HG02938 (cell line): ENCODE results near the gene TRIM9.

Source experiments
- ATAC-seq: cut with Tn5 transposase; IDR thresholded peaks from one replicate; pipeline ENCODE4 v1.9.1; 2021; ENCODE audit warnings: mild to moderate bottlenecking, moderate library complexity; ENCODE audit not compliant: unreplicated experiment

Gene TRIM9

GRCh38 chr14:51094901-51095853 lies at the start of gene TRIM9:
Gene TRIM9 (minus strand): TSS chr14:51095105. CDS start chr14:51094939, 166 bp downstream.
- peak; percentile 99 for ATAC-seq

DNA sequence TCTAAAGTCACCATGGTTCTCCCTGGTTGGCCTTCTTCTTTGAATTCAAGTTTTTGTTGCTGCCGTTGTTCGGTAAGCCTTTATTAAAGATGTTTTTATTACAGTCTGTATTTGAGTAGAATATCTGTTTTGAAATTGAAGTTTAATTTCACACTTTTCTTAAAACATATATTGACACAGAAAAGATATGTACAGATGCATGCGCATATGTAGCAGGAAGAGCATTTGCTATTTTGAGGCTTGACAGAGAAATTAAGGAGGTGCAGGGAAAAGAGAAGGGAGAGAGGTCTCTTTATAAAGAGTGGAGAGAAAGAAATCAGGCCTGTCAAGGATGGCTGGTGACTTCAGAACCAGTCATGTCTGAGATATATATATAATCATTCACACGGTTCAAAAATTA lies 46.0 kb upstream of the TRIM9 start:
- no peak for ATAC-seq

DNA sequence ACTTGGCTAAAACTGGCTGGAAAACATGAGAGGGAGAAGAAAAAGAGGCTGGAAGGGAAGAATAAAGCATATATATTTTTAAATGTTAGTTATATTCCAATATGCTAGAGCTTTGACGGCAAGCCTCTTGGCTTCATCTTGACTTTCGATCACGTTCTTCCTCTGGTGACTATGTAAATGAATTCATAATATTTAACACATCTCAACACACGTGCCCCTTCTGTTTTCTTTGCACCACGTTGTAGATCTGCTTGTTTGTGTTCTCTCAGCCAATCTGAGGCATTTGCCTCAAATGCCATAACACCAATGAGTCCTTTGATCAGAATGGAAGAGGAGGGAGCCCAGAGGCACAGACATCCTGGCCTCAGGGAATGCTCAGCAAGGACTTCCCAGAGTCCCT lies 45.4 kb upstream of the TRIM9 start:
- ATAC-seq = no peak

DNA sequence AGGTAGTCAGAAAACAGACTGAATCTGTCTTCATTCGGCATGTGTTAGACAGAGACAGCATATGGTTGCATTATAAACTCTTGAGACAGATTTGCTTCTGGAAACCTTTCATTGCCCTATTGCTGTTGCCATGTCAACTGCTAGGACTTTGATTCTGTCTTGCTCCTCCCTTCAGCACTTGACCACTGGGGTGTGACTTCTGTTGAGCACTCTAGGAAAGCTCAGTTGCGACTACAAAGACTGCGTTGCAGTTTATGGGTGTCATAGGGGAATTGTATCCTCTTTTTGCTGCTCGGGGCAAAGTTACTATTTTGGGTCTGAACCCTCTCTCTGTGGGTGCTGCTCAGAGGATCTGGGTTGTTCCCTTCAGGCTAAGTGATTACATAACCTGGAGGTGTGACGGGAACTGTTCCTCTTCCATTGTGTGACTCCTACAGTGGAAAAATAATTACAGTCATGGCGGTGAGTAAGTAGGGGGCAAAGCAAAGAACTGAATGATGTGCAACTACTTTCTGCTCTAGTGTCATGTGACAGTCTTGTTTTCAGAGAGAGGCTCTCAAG lies 44.3 kb upstream of the TRIM9 start:
- no peak for ATAC-seq

GRCh38 chr14:51138404-51139103 lies 43.6 kb upstream of the TRIM9 start:
- no peak for ATAC-seq

DNA sequence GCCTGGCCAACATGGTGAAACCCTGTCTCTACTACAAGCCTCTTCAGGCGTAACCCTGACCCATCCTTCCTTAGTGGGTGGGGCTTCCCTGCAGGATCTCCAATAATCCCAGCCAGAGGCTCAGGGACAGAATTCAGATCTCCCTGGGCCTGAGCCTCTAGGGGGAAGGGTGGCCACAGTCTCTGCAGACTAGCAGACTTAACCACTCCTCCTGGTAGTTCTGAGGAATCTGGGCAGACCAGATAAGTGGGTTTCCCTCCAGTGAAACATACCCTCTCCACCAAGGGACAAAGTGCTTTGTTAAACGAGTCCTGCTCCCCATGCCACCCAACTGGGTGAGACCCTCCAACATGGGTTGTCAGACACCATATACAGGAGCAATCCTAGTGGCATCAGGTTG lies 36.6 kb upstream of the TRIM9 start:
- no peak for ATAC-seq

- no peak for ATAC-seq
These were observed 34.2 kb upstream of the TRIM9 start for GRCh38 chr14:51129130-51129529.

- ATAC-seq = no peak
These were observed 29.1 kb upstream of the TRIM9 start for GRCh38 chr14:51124029-51124428.

- no peak for ATAC-seq
These were observed 26.2 kb upstream of the TRIM9 start for GRCh38 chr14:51121096-51121495.

GRCh38 chr14:51119411-51120051 lies 24.6 kb upstream of the TRIM9 start:
- no peak for ATAC-seq

GRCh38 chr14:51118993-51119392 lies 24.1 kb upstream of the TRIM9 start:
- ATAC-seq = no peak

DNA sequence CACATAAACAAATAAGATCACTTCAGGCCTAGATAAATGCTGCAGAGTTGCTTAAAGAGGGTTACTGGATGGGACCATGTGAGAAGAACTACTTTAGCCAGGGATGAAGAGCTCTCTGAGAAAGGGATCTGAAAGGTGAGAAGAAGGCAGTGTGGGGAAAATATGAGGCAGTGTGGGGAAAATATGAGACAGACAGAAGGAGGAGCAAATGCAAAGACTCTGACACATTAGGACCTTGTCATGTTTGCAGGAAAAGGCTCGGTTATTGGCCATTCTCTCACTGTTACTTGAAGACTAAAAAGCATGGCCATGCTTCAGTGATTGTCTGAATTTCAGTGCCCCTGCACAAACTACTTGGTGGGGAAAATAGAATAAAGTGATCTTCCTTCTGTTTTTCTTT lies 22.7 kb upstream of the TRIM9 start:
- no peak for ATAC-seq

- no peak for ATAC-seq
These were observed 21.8 kb upstream of the TRIM9 start for GRCh38 chr14:51116682-51117081.

DNA sequence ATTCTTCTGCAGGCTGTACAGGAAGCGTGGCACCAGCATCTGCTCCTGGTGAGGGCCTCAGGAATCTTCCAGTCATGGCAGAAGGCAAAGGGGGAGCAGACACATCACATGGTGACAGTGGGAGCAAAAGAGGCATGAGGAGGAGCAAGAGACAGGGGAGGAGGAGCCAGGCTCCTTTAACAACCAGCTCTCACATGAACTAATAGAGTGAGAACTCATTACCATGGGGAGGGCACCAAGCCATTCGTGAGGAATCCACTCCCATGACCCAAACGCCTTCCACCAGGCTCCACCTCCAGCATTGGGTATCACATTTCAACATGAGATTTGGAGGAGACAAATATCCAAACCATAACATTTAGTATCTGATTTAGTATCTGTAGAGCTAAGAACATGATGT lies 14.7 kb upstream of the TRIM9 start:
- ATAC-seq = no peak

DNA sequence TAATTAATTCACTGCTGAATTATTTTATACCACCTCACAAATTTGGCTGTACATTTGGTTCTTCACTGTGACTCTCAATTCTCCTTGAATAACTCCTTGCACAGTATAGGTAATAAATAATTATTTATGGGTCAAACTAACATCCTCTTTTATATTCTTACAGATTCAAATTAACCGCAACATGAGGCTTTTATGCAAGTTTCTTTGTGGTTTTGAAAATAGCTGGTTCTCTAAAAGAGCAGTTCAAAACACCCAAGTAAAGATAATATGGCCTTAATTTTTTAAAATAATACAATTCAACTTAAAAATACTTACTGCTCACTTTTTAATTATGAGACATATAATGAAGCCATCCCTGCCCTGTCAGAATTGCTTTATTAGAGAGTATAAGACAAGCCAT lies 12.9 kb upstream of the TRIM9 start:
- ATAC-seq = no peak

- no peak for ATAC-seq
These were observed 9.6 kb upstream of the TRIM9 start for GRCh38 chr14:51104467-51104866.

GRCh38 chr14:51097287-51097686 lies 2.4 kb upstream of the TRIM9 start:
- no peak for ATAC-seq

DNA sequence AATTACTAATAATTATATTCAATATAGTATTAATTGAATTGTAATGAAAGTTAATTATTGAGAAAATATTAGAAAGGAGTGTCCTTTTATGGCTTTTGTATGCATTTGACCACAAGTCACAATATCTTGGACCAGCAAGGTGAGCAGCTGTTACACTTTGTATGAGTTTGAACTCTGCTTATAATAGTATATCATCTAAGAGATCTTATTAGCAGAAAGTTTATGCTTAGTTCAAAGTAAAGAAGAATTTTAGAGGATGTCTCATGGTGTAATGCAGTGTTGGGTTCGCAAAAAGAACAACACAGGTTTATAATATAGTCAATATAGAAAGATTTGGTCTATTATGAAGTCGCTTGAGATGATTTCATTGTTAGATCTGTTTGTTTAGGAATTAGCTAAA lies 2.0 kb upstream of the TRIM9 start:
- no peak for ATAC-seq

DNA sequence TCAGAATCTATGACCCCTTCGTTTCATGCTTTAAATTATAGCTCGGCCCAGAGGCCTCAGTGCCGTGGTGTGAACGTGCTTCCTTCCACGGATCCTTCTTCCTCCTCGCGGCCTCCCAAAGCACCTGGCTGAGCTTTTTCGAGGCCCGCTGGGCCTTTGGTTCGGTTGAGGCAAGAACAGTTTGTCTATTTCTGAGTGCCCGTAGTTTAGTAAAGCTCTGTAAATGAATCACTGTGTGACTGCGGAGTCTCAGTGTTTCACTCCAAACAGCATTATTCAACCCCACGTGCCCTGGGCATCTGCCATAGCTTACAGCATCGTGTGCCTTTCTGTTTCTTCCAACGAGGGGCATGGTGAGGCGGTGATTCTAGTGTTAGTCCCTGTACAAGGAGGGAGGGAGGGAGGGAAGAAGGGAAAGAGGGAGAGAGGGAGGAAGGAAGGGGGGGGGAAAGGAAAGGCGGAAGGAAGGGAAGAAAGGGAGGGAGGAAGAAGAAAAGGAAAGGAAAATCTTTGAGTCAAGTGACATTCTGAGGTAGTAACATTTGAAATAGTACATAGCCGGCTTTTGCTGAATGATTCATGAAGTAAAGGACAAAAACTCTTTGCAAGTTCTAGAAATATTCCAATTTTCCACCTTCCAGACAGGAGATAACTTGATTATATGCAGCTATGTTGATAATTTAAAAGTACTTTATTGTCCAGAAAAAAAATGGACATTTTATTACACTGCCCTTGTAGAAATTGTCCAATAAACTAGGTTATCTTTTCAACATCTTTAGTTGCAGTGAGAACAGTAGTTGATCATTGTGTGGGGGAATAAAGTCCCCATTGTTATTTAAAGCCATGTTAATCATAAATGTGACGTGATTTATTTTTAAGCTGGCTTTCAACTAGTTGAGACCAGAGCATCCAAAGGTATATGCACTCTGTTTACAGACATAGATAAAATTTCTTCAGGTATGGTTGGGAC lies 1.2 kb upstream of the TRIM9 start:
- ATAC-seq = no peak

DNA sequence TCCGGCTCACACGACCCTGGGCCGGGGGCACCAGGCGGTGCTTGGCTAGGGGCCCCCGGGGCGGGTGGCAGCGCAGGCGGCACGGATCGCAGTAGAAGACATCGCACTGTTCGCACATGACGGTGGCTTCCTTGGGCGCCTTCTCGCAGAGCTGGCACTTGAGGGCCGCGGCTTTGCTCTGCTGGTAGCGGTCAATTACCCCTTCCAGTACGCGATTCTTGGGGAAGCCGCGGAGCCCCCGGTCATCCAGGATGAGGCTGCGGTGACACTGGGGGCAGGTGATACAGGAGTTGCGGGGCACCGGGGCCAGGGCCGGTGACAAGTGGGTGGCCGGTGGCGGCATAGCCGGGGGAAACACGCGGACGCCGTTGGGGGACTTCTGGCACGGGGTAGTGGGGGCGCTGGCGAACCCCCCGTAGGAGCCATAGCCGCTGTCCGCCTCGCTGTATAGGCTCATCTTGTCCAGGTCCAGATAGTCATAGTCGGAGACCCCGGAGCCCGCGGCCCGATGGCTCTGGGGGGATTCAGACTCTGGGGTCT lies 553 bp downstream of the TRIM9 start:
- no peak for ATAC-seq
